CD8-positive, alpha-beta memory T cell (primary cell): ENCODE data around the gene PRCD. TPM values are rescaled to one million over a fixed set of nuclear protein-coding genes. Genes with fewer than 3 reads are reported as not detected.

ENCODE experiments used
- CTCF ChIA-PET: fragments of 350-600 bp; sonication (Branson Sonifier 250); formaldehyde crosslinking; loops from one replicate; lab custom pipeline; 2021; ENCODE audit warnings: antibody characterized with exemption; lab: Charles Lee
- POLR2A ChIA-PET: fragments of 350-600 bp; sonication (Branson Sonifier 250); formaldehyde crosslinking; loops from one replicate; lab custom pipeline; 2021; ENCODE audit warnings: antibody characterized with exemption; lab: Charles Lee
- DNase-seq, 5 donors: peaks; one replicate each; pipeline versions ENCODE4 v3.0.0 to v3.0.0-alpha.2; 2020 to 2022; ENCODE audit warnings: mixed read lengths in 1 of 5
- H3K27ac ChIP-seq: one replicate; pipeline ENCODE4 v1.7.0; 2013; ENCODE audit warnings: low read depth, mild to moderate bottlenecking, low read length, moderate library complexity
- H3K27me3 ChIP-seq: 2 replicates; pipeline ENCODE4 v1.7.0; 2013; ENCODE audit warnings: low read length, mild to moderate bottlenecking; ENCODE audit not compliant: insufficient read depth, poor library complexity, severe bottlenecking
- H3K36me3 ChIP-seq: 2 replicates; pipeline ENCODE4 v1.7.0; 2013; ENCODE audit warnings: mild to moderate bottlenecking, low read length, moderate library complexity; ENCODE audit not compliant: insufficient read depth
- H3K4me1 ChIP-seq: 2 replicates; pipeline ENCODE4 v1.7.0; 2013; ENCODE audit warnings: mild to moderate bottlenecking, low read length, moderate library complexity; ENCODE audit not compliant: insufficient read depth
- H3K4me3 ChIP-seq: 2 replicates; pipeline ENCODE4 v1.7.0; 2013; ENCODE audit warnings: mild to moderate bottlenecking, low read length
- H3K9me3 ChIP-seq: 2 replicates; pipeline ENCODE4 v1.7.0; 2013; ENCODE audit warnings: mild to moderate bottlenecking, low read length
- H3K27ac Mint-ChIP-seq, 8 donors: one replicate each; pipeline ENCODE4 v1.8.0; 2020 to 2021; ENCODE audit warnings: mixed read lengths in 8 of 8, mild to moderate bottlenecking in 6 of 8, inconsistent platforms in 3 of 8, moderate library complexity in 3 of 8
- H3K27me3 Mint-ChIP-seq, 2 donors: one replicate each; pipeline ENCODE4 v1.8.0; 2020 to 2021; ENCODE audit warnings: mixed read lengths in 2 of 2, mild to moderate bottlenecking in 1 of 2, moderate library complexity in 1 of 2
- H3K36me3 Mint-ChIP-seq, 3 donors: one replicate each; pipeline ENCODE4 v1.8.0; 2020 to 2021; ENCODE audit warnings: mixed read lengths in 3 of 3, inconsistent platforms in 1 of 3, mild to moderate bottlenecking in 1 of 3
- H3K4me1 Mint-ChIP-seq, 3 donors: one replicate each; pipeline ENCODE4 v1.8.0; 2020 to 2021; ENCODE audit warnings: mixed read lengths in 3 of 3, inconsistent platforms in 1 of 3, mild to moderate bottlenecking in 1 of 3
- H3K4me3 Mint-ChIP-seq, 7 donors: one replicate each; pipeline ENCODE4 v1.8.0; 2020 to 2021; ENCODE audit warnings: mixed read lengths in 7 of 7, mild to moderate bottlenecking in 6 of 7, moderate library complexity in 4 of 7, inconsistent platforms in 2 of 7
- H3K9me3 Mint-ChIP-seq, 5 donors: one replicate each; pipeline ENCODE4 v1.8.0; 2020 to 2022; ENCODE audit warnings: mixed read lengths in 5 of 5, mild to moderate bottlenecking in 3 of 5, moderate library complexity in 2 of 5, inconsistent platforms in 1 of 5
- polyA plus RNA-seq: library from polyadenylated mRNA; unstranded; fragments of 300-500 nt; fragmentation: Illumina TruSeq; gene quantifications from one replicate; pipeline ENCODE4 v1.2.3, GENCODE V29; 2021
- total RNA-seq, 2 experiments: library from RNA; stranded (reverse); gene quantifications; one replicate each; pipeline ENCODE4 v1.2.3, GENCODE V29; 2021

The PRCD gene
- total and polyA plus RNA-seq, 3 experiments from 2014 or later: 0.38 to 1.2 (median 0.53) TPM

DNA sequence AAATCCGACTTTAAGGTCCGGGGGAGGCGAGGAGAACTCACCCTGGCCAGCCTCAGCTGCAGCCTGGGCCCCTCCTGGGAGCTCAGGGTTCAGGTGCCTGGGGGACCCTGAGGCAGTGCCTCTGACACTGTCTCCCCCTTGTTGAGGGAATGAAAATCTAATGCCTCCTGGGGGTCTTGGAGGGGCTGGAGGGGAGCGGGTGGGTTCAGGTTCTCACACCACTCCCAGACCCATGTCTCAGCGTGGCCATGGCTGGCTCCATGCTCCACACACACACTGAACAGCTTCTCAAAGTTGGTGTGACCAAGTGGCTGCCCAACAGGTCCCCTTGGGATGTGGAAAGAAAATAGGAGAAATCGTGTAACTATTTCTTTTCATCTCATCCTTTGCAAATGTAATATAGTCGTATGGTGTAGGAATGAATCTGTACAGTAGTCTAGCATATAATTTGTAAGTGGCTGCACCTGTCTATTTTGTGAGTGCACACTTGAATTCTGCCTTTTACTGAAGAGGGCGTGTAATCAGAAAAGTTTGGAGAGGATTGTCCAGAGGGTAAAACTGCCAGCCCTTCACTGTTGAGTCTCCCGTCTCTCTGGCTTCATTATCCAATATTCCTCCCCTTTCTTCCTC, 788 bp upstream of the PRCD start:
- POLR2A ChIA-PET: no interaction called here

DNA sequence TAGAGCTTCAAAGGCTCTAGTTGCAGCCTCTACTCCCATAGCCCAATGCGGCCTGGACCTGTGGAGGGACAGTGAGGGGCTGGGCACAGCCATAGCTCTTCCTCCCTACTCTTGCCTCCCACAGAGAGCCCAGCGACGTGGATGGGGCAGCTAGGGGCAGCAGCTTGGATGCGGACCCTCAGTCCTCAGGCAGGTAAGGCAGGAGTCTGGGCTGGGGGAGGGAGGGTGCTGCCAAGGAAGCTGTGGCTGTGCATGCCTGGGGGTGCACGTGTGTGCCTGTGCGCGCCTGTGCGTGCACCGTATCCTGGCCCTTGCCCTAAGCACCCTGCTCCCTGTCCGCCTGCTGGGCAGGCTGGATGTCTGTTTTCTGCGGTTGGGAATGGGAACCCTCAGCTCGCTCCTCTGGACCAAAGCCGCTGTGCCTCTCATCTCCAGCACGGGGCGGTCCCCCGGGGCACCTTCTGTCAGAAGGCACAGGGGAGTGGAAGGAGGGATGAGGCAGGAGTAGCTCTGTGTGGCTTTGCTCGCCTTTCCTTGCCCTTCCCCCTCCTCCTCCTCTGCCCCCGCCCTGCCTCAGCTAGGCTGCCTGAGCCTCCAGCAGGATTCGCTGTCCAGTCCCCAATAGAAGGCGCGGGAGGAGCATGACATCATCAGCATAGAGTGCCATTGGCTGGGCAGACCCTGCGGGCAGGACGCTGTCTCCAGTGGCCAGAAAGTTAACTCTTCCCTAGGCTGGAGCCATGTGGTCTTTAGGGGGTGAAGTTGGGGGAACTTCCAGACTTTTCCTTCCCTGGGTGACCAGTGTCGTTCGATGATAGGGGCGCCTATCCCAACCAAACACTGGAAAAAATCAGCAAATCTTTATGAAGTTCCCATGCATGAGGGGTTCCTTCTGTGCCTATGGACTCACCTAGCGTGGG, 797 bp downstream of the PRCD start:
- Mint-ChIP-seq H3K36me3 (no peaks in the 10 kb centered on the region), H3K9me3 (no peaks in the 10 kb centered on the region), H3K27me3 (peaks cover 20 to 33% of the 10 kb centered on the region in 2 donors), H3K4me1 (peaks cover 1 to 15% (median 6%) of the 10 kb centered on the region in 3 donors), H3K27ac (peak overlapping the region in 1 of 8 donors; percentile 60), H3K4me3 (no peak overlapping the region)
- Histone ChIP-seq H3K4me1 (no peaks in the 10 kb centered on the region), H3K4me3 (no peak overlapping the region), H3K9me3 (no peaks in the 10 kb centered on the region), H3K27me3 (peaks cover 22% of the 10 kb centered on the region), H3K27ac (no peak overlapping the region), H3K36me3 (no peaks in the 10 kb centered on the region)
- DNase-seq: no peak
- ChIA-PET CTCF (interaction anchor here (1.2 to 6.7 kb wide), 5 partner anchors 16 to 83 kb away, joined by 4 to 97 read pairs (median 6); no protein-coding TSS in a partner anchor), POLR2A (no interaction called here)

More for the DNA sequence above, 788 bp upstream of the PRCD start:
- Histone ChIP-seq H3K27ac (no peak overlapping the region), H3K27me3 (peaks cover 22% of the 10 kb centered on the region), H3K9me3 (no peaks in the 10 kb centered on the region), H3K36me3 (no peaks in the 10 kb centered on the region), H3K4me3 (no peak overlapping the region), H3K4me1 (no peaks in the 10 kb centered on the region)
- peaks cover 1 to 15% (median 6%) of the 10 kb centered on the region in 3 donors for H3K4me1 Mint-ChIP-seq
- DNase-seq: no peak
- H3K27me3 Mint-ChIP-seq: peaks cover 21 to 35% of the 10 kb centered on the region in 2 donors
- H3K9me3 Mint-ChIP-seq: no peaks in the 10 kb centered on the region
- no peaks in the 10 kb centered on the region for H3K36me3 Mint-ChIP-seq
- peak overlapping the region in 1 of 8 donors; percentile 54 for H3K27ac Mint-ChIP-seq
- CTCF ChIA-PET: interaction anchor here (1.2 to 3.4 kb wide), 4 partner anchors 16 to 85 kb away, joined by 3 to 10 read pairs (median 4); no protein-coding TSS in a partner anchor
- peak overlapping the region in 5 of 7 donors; percentile 34 to 70 (median 56) for H3K4me3 Mint-ChIP-seq

DNA sequence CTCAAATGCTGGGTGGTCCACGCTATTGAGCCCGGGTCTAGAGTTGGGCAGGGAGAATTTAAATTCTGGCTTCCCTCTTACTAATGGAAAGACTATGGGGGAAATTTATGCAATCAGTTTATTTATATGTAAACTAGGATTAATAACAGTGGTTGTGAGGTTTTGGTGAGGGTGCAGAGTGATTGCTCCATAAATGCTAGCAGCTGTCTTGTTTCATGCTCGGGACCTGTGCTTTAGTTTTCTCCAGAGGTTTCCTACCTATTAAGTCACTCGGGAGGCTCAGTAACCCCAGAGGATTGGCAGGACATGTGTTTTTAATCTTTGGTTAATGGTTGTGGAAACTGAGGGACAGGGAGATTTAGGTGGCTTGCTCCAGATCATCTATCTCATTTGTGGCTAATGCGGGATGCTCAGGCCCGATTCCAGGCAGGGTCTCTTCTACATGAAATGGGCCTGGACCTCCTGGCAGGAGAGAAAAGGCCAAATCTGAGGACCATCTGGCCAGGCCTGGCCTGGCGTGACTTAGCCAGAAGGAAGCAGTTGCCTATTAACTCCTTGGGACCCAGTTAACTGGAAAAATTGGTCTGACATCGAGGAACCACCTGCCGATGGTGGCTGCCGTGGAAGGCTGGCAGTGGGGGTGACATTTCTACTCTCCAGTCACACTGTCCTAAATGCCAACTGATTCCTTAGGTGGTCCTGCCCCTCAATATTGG, 2.1 kb downstream of the PRCD start:
- Mint-ChIP-seq H3K9me3 (no peaks in the 10 kb centered on the region), H3K4me1 (peaks cover 3 to 15% (median 6%) of the 10 kb centered on the region in 3 donors), H3K27ac (peak overlapping the region in 1 of 8 donors; percentile 72), H3K27me3 (peaks cover 10 to 30% of the 10 kb centered on the region in 2 donors), H3K36me3 (no peaks in the 10 kb centered on the region), H3K4me3 (no peak overlapping the region)
- DNase-seq: no peak
- Histone ChIP-seq H3K4me3 (no peak overlapping the region), H3K36me3 (no peaks in the 10 kb centered on the region), H3K27me3 (peaks cover 14% of the 10 kb centered on the region), H3K9me3 (no peaks in the 10 kb centered on the region), H3K27ac (no peak overlapping the region), H3K4me1 (peaks cover under 1% of the 10 kb centered on the region)
- CTCF ChIA-PET: interaction anchor here (6.7 kb wide), 1 partner anchor 19 kb away, joined by 97 read pairs; no protein-coding TSS in a partner anchor
- POLR2A ChIA-PET: no interaction called here

DNA sequence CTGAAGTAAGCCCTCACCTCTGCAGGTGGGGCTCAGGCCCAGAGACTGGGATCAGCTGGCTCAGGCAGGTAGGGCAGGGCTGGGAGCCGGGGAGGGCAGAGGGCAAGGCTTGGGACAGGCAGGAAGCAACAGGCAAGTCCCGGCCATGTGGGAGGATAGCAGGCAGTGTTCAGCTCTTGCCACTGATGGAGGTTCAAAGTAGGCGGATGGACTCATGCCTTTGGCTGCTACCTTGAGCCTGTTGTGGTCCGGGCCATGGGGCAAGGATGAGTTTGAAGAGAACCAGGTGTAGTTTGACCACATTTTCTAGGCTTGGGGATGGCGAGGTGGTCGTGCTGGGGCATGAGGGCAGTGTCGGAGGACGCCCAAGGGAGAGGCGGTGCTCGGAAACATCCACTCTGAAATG, 2.7 kb downstream of the PRCD start:
- POLR2A ChIA-PET: no interaction called here
- no peak for DNase-seq
- Histone ChIP-seq H3K27ac (no peak overlapping the region), H3K36me3 (no peaks in the 10 kb centered on the region), H3K9me3 (no peaks in the 10 kb centered on the region), H3K4me3 (no peak overlapping the region), H3K27me3 (peaks cover 10% of the 10 kb centered on the region), H3K4me1 (peaks cover 7% of the 10 kb centered on the region)
- Mint-ChIP-seq H3K9me3 (no peaks in the 10 kb centered on the region), H3K4me1 (peaks cover 3 to 15% (median 6%) of the 10 kb centered on the region in 3 donors), H3K36me3 (no peaks in the 10 kb centered on the region), H3K27me3 (peaks cover 10 to 30% of the 10 kb centered on the region in 2 donors), H3K27ac (peak overlapping the region in 1 of 8 donors; percentile 36), H3K4me3 (no peak overlapping the region)
- CTCF ChIA-PET: interaction anchor here (1.1 to 6.7 kb wide), 2 partner anchors 20 to 139 kb away, joined by 3 to 97 read pairs; no protein-coding TSS in a partner anchor

DNA sequence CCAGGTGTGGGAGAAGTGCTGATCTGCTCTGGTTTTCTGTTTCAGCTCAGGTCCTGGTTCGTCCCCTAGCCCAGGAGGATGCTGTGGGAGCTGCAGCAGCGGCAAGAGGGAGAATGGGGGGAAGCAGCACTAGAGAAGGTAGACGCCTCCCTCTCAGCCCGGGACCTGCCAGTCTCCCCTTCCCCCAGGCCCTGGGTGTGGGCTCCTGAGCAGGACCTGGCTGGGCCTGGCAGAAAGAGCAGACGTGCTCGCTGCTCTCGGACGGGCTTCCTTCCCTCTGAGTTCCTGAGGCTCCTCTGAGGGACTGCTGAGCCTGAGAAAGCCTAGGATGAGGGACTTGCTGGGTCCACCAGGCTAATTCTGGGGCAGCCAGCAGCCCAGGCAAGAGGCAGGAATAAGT, 3.1 kb downstream of the PRCD start:
- CTCF ChIA-PET: interaction anchor here (1.1 to 6.7 kb wide), 2 partner anchors 20 to 138 kb away, joined by 3 to 97 read pairs; no protein-coding TSS in a partner anchor
- no peak overlapping the region for H3K4me3 Mint-ChIP-seq
- peaks cover 3 to 15% (median 6%) of the 10 kb centered on the region in 3 donors for H3K4me1 Mint-ChIP-seq
- H3K36me3 Mint-ChIP-seq: no peaks in the 10 kb centered on the region
- H3K27ac Mint-ChIP-seq: no peak overlapping the region
- Histone ChIP-seq H3K27me3 (peaks cover 10% of the 10 kb centered on the region), H3K4me1 (peaks cover 7% of the 10 kb centered on the region), H3K36me3 (no peaks in the 10 kb centered on the region), H3K9me3 (no peaks in the 10 kb centered on the region), H3K27ac (no peak overlapping the region), H3K4me3 (no peak overlapping the region)
- POLR2A ChIA-PET: no interaction called here
- no peak for DNase-seq
- peaks cover 10 to 30% of the 10 kb centered on the region in 2 donors for H3K27me3 Mint-ChIP-seq
- H3K9me3 Mint-ChIP-seq: no peaks in the 10 kb centered on the region

DNA sequence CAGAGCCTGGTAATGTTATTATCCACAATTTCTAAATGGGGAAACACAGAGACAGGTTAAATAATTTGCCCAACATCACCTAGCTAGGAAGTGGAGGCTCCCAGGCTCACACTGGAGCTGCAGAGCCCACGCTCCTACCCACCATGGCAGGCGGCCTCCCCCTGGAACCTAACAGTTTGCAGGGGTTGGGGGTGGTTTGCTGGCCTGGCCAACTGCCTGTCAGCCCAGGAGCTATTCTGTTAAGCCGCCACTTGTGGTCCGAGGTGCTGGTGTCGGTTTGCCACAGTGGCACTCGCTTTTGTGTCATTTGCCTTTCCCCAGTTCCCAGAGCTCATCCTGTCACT, 3.6 kb downstream of the PRCD start:
- no peak overlapping the region for H3K4me3 Mint-ChIP-seq
- H3K27me3 ChIP-seq: peaks cover 10% of the 10 kb centered on the region
- no peaks in the 10 kb centered on the region for H3K36me3 Mint-ChIP-seq

DNA sequence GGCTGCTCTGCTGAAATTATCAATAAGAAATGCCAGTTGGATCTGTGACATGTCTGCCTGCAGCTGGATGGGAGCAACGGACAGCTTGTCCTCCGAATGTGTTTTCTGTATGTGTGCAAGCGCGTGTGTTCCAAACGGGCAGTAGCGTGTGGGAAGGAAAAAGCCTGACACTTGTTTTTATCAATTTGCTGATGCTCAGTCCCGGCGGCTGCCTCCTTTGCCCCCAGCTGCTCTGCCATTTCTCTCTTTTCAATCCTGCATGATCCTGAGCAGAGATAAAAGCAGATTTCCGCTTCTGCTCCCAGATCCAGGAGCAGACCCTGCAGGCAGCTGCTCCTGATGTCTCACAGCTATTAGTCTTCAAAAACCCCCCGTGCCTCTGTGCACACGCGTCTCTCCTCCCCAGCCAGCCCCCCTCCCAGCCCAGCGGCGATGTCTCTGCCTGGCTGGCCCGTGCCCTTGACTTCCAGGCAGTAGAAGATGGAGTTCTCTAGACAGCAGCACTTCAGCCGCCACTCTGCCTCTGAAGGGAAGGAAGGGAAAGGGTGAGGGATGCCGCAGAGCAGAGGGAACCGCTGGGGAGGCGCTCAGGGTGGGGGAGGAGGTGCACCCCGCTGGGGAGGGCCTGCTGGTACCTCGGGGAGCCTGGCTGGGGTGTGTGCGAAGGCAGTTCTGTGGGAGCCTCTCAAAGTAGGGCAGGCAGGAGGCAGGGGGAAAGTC, 4.1 kb downstream of the PRCD start:
- POLR2A ChIA-PET: interaction anchor here (0.6 kb wide), 1 partner anchor 72 kb away, joined by 3 read pairs; no protein-coding TSS in a partner anchor
- no peak for DNase-seq

More for the DNA sequence above, 3.6 kb downstream of the PRCD start:
- DNase-seq: no peak
- Histone ChIP-seq H3K9me3 (no peaks in the 10 kb centered on the region), H3K27ac (no peak overlapping the region), H3K4me3 (no peak overlapping the region), H3K36me3 (no peaks in the 10 kb centered on the region), H3K4me1 (peaks cover 7% of the 10 kb centered on the region)
- Mint-ChIP-seq H3K4me1 (peaks cover 3 to 15% (median 6%) of the 10 kb centered on the region in 3 donors), H3K9me3 (no peaks in the 10 kb centered on the region), H3K27ac (no peak overlapping the region), H3K27me3 (peaks cover 10 to 30% of the 10 kb centered on the region in 2 donors)
- ChIA-PET CTCF (interaction anchor here (1.1 to 6.7 kb wide), 3 partner anchors 21 to 138 kb away, joined by 3 to 97 read pairs (median 3); no protein-coding TSS in a partner anchor), POLR2A (no interaction called here)

More for the DNA sequence above, 4.1 kb downstream of the PRCD start:
- no peaks in the 10 kb centered on the region for H3K36me3 ChIP-seq
- CTCF ChIA-PET: interaction anchor here (0.9 to 6.7 kb wide), 4 partner anchors 21 to 137 kb away, joined by 3 to 97 read pairs (median 3); no protein-coding TSS in a partner anchor
- H3K27me3 Mint-ChIP-seq: peaks cover 10 to 26% of the 10 kb centered on the region in 2 donors
- H3K27ac Mint-ChIP-seq: peak overlapping the region in 1 of 8 donors; percentile 68
- no peaks in the 10 kb centered on the region for H3K36me3 Mint-ChIP-seq
- H3K9me3 ChIP-seq: no peaks in the 10 kb centered on the region
- peaks cover 7% of the 10 kb centered on the region for H3K4me1 ChIP-seq
- peaks cover 10% of the 10 kb centered on the region for H3K27me3 ChIP-seq
- H3K4me3 Mint-ChIP-seq: no peak overlapping the region
- H3K27ac ChIP-seq: no peak overlapping the region
- H3K9me3 Mint-ChIP-seq: no peaks in the 10 kb centered on the region
- peaks cover 2 to 13% (median 6%) of the 10 kb centered on the region in 3 donors for H3K4me1 Mint-ChIP-seq
- H3K4me3 ChIP-seq: no peak overlapping the region
